ENCODE measurements around the gene TFEC. TPM values are rescaled to one million over a fixed set of nuclear protein-coding genes. Genes with fewer than 3 reads are reported as not detected.

TFEC gene
- total and polyA plus RNA-seq, 2 experiments from 2014 or later = not detected

DNA sequence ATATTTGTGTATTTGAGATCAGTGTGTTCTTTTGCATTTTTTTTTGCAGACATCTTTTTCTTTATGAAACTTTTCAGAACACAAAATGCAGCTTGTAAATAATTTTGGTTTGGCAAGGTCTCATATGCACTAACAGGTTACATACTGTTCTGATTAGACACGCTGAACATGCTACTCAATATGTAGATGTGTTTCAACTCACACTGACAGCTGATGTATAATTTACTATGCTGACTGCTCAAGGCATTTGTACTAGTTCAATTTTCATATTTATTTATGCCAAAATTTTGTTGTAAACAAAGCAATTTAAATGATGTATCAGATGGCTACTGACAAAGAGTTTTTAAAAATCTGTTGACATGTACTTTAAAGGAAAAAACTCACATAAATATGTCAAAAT, 123.8 kb downstream of the TFEC start (continued):
- TF ChIP-seq, protein P1, sequence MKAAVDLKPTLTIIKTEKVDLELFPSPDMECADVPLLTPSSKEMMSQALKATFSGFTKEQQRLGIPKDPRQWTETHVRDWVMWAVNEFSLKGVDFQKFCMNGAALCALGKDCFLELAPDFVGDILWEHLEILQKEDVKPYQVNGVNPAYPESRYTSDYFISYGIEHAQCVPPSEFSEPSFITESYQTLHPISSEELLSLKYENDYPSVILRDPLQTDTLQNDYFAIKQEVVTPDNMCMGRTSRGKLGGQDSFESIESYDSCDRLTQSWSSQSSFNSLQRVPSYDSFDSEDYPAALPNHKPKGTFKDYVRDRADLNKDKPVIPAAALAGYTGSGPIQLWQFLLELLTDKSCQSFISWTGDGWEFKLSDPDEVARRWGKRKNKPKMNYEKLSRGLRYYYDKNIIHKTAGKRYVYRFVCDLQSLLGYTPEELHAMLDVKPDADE (IDR thresholded peaks at IDR 0.05) = no peak
- TF ChIP-seq EZH2phosphoT487 (IDR thresholded peaks at IDR 0.05; ENCODE audit: unreplicated experiment) = no peak

DNA sequence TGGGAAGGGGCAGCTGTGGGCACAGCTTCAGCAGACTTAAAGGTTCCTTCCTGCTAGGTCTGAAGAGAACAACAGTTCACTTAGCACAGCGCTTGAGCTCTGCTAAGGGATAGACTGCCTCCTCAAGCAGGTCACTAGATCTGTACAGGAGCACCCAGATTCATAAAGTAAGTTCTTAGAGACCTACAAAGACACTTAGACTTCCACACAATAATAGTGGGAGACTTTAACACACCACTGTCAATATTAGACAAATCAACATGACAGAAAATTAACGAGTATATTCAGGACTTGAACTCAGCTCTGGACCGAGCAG, 140.9 kb downstream of the TFEC start:
- Histone ChIP-seq H3K4me2 (no peak overlapping the region), H3K9me2 (ENCODE audit: insufficient read depth) (0 out of 2 replicates have a peak, but pooled peaks cover 3% of the 10 kb centered on the region), H3K4me1 (ENCODE audit: insufficient read depth) (no peaks in the 10 kb centered on the region), H3F3A (replicated peaks; ENCODE audit: low read depth) (no peaks in the 10 kb centered on the region), H3K27ac (ENCODE audit: low read depth) (no peak overlapping the region), H3K27me3 (ENCODE audit: insufficient read depth) (no peaks in the 10 kb centered on the region), H3K36me3 (ENCODE audit: insufficient read depth) (no peaks in the 10 kb centered on the region), H3K79me2 (replicated peaks; ENCODE audit: insufficient read depth) (no peaks in the 10 kb centered on the region), H2AFZ (peak overlapping the region; percentile 59; the same call in 1 of the 2 replicates), H3K4me3 (no peak overlapping the region), H4K20me1 (replicated peaks; ENCODE audit: insufficient read depth) (no peaks in the 10 kb centered on the region)
- no peaks in the 10 kb centered on the region; the same call in 2 of the 3 replicates for H3K4me1 Mint-ChIP-seq
- H3K9me3 Mint-ChIP-seq = peaks cover 18% of the 10 kb centered on the region; the same call in 1 of the 3 replicates
- ATAC-seq (no peak), DNase-seq (ENCODE audit: low spot score) (no peak)
- peaks cover 5% of the 10 kb centered on the region; the same call in 1 of the 3 replicates for H3K36me3 Mint-ChIP-seq (ENCODE audit: low read depth)
- no peak overlapping the region for H3K4me3 Mint-ChIP-seq
- H3K27ac Mint-ChIP-seq = no peak overlapping the region
- H3K27me3 Mint-ChIP-seq (ENCODE audit: insufficient read depth, low read depth, poor library complexity) = peaks cover 3% of the 10 kb centered on the region
- TF ChIP-seq NANOG (IDR thresholded peaks at IDR 0.05; ENCODE audit: borderline replicate concordance) = no peak
- TF ChIP-seq EZH2 (IDR thresholded peaks at IDR 0.05; ENCODE audit: low read depth, unreplicated experiment) = no peak
- no peak for TF ChIP-seq JUNB (IDR thresholded peaks at IDR 0.05; ENCODE audit: unreplicated experiment)
- TF ChIP-seq, protein P1 (IDR thresholded peaks at IDR 0.05) = no peak
- TF ChIP-seq STAT1 (IDR thresholded peaks at IDR 0.05; ENCODE audit: unreplicated experiment) = no peak
- TF ChIP-seq, protein P2, sequence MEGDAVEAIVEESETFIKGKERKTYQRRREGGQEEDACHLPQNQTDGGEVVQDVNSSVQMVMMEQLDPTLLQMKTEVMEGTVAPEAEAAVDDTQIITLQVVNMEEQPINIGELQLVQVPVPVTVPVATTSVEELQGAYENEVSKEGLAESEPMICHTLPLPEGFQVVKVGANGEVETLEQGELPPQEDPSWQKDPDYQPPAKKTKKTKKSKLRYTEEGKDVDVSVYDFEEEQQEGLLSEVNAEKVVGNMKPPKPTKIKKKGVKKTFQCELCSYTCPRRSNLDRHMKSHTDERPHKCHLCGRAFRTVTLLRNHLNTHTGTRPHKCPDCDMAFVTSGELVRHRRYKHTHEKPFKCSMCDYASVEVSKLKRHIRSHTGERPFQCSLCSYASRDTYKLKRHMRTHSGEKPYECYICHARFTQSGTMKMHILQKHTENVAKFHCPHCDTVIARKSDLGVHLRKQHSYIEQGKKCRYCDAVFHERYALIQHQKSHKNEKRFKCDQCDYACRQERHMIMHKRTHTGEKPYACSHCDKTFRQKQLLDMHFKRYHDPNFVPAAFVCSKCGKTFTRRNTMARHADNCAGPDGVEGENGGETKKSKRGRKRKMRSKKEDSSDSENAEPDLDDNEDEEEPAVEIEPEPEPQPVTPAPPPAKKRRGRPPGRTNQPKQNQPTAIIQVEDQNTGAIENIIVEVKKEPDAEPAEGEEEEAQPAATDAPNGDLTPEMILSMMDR (conservative IDR thresholded peaks at IDR 0.05; ENCODE audit: low read depth in 2 of 2) = no peak
- TF ChIP-seq ZNF114 (CRISPR knock-in tag; IDR thresholded peaks at IDR 0.05) = no peak
- TF ChIP-seq, protein P3, sequence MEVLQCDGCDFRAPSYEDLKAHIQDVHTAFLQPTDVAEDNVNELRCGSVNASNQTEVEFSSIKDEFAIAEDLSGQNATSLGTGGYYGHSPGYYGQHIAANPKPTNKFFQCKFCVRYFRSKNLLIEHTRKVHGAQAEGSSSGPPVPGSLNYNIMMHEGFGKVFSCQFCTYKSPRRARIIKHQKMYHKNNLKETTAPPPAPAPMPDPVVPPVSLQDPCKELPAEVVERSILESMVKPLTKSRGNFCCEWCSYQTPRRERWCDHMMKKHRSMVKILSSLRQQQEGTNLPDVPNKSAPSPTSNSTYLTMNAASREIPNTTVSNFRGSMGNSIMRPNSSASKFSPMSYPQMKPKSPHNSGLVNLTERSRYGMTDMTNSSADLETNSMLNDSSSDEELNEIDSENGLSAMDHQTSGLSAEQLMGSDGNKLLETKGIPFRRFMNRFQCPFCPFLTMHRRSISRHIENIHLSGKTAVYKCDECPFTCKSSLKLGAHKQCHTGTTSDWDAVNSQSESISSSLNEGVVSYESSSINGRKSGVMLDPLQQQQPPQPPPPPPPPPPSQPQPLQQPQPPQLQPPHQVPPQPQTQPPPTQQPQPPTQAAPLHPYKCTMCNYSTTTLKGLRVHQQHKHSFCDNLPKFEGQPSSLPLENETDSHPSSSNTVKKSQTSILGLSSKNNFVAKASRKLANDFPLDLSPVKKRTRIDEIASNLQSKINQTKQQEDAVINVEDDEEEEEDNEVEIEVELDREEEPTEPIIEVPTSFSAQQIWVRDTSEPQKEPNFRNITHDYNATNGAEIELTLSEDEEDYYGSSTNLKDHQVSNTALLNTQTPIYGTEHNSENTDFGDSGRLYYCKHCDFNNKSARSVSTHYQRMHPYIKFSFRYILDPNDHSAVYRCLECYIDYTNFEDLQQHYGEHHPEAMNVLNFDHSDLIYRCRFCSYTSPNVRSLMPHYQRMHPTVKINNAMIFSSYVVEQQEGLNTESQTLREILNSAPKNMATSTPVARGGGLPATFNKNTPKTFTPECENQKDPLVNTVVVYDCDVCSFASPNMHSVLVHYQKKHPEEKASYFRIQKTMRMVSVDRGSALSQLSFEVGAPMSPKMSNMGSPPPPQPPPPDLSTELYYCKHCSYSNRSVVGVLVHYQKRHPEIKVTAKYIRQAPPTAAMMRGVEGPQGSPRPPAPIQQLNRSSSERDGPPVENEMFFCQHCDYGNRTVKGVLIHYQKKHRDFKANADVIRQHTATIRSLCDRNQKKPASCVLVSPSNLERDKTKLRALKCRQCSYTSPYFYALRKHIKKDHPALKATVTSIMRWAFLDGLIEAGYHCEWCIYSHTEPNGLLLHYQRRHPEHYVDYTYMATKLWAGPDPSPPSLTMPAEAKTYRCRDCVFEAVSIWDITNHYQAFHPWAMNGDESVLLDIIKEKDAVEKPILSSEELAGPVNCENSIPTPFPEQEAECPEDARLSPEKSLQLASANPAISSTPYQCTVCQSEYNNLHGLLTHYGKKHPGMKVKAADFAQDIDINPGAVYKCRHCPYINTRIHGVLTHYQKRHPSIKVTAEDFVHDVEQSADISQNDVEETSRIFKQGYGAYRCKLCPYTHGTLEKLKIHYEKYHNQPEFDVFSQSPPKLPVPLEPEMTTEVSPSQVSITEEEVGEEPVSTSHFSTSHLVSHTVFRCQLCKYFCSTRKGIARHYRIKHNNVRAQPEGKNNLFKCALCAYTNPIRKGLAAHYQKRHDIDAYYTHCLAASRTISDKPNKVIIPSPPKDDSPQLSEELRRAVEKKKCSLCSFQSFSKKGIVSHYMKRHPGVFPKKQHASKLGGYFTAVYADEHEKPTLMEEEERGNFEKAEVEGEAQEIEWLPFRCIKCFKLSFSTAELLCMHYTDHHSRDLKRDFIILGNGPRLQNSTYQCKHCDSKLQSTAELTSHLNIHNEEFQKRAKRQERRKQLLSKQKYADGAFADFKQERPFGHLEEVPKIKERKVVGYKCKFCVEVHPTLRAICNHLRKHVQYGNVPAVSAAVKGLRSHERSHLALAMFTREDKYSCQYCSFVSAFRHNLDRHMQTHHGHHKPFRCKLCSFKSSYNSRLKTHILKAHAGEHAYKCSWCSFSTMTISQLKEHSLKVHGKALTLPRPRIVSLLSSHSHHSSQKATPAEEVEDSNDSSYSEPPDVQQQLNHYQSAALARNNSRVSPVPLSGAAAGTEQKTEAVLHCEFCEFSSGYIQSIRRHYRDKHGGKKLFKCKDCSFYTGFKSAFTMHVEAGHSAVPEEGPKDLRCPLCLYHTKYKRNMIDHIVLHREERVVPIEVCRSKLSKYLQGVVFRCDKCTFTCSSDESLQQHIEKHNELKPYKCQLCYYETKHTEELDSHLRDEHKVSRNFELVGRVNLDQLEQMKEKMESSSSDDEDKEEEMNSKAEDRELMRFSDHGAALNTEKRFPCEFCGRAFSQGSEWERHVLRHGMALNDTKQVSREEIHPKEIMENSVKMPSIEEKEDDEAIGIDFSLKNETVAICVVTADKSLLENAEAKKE (CRISPR knock-in tag; IDR thresholded peaks at IDR 0.05) = no peak
- no peak for TF ChIP-seq ZNF331 (CRISPR knock-in tag; IDR thresholded peaks at IDR 0.05; ENCODE audit: low read depth)
- TF ChIP-seq POLR2AphosphoS5 (IDR thresholded peaks at IDR 0.05; ENCODE audit: low read depth) = no peak
- TF ChIP-seq, protein P4, sequence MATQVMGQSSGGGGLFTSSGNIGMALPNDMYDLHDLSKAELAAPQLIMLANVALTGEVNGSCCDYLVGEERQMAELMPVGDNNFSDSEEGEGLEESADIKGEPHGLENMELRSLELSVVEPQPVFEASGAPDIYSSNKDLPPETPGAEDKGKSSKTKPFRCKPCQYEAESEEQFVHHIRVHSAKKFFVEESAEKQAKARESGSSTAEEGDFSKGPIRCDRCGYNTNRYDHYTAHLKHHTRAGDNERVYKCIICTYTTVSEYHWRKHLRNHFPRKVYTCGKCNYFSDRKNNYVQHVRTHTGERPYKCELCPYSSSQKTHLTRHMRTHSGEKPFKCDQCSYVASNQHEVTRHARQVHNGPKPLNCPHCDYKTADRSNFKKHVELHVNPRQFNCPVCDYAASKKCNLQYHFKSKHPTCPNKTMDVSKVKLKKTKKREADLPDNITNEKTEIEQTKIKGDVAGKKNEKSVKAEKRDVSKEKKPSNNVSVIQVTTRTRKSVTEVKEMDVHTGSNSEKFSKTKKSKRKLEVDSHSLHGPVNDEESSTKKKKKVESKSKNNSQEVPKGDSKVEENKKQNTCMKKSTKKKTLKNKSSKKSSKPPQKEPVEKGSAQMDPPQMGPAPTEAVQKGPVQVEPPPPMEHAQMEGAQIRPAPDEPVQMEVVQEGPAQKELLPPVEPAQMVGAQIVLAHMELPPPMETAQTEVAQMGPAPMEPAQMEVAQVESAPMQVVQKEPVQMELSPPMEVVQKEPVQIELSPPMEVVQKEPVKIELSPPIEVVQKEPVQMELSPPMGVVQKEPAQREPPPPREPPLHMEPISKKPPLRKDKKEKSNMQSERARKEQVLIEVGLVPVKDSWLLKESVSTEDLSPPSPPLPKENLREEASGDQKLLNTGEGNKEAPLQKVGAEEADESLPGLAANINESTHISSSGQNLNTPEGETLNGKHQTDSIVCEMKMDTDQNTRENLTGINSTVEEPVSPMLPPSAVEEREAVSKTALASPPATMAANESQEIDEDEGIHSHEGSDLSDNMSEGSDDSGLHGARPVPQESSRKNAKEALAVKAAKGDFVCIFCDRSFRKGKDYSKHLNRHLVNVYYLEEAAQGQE (IDR thresholded peaks at IDR 0.05; ENCODE audit: unreplicated experiment) = no peak

Measured in GM23338 (cell line).